Activated CD4-positive, alpha-beta T cell treated with anti-CD3 and anti-CD28 coated beads for 48 hours (primary cell): ENCODE data around the gene GOLGA8G.
"Not testable (repeated sequence)": the region's sequence is repeated elsewhere in the genome, so short reads cannot be mapped to it uniquely, and the experiment has no call there.

Experiments used
- DNase-seq: peaks from one replicate; pipeline ENCODE4 v3.0.0-alpha.2; 2020

The GOLGA8G gene

GRCh38 chr15:28532954-28533353 is at the start of gene GOLGA8G:
Gene GOLGA8G, minus strand, starts transcription at chr15:28532971. Its CDS starts 62 bp downstream, at chr15:28532909.
- not testable (repeated sequence) for DNase-seq

- not testable (repeated sequence) for DNase-seq
Measured at GRCh38 chr15:28573351-28573750, 40.6 kb upstream of the GOLGA8G start.

- not testable (repeated sequence) for DNase-seq
Measured at GRCh38 chr15:28553268-28553667, 20.5 kb upstream of the GOLGA8G start, which contains the start of gene GOLGA6L25. Gene GOLGA6L25, plus strand, starts transcription at chr15:28553568. Its CDS starts 61 bp downstream, at chr15:28553629.

- not testable (repeated sequence) for DNase-seq
Measured at GRCh38 chr15:28515208-28515607, 17.6 kb downstream of the GOLGA8G start.

GRCh38 chr15:28514128-28514527 is 18.6 kb downstream of the GOLGA8G start:
- DNase-seq, result not testable (repeated sequence)

- DNase-seq, result not testable (repeated sequence)
Measured at GRCh38 chr15:28508217-28508889, 24.4 kb downstream of the GOLGA8G start.

GRCh38 chr15:28481340-28481739 is 51.4 kb downstream of the GOLGA8G start:
- DNase-seq, result not testable (repeated sequence)
